Glomerular endothelial cell (primary cell): ENCODE results near the gene GHRHR. TPM values are rescaled to one million over a fixed set of nuclear protein-coding genes. Genes with fewer than 3 reads are reported as not detected.

Source experiments
- DNase-seq: peaks from one replicate; pipeline ENCODE4 v3.0.0-alpha.2; 2011; ENCODE audit warnings: low read depth, low spot score; ENCODE audit errors: extremely low read depth
- total RNA-seq: library from RNA; depleted of rRNA; stranded (reverse); fragments of >200 nt; gene quantifications from 2 replicates; pipeline ENCODE4 v1.2.3, GENCODE V29; 2015

The GHRHR gene
- total RNA-seq, 1 donor from 2014 or later: not detected

GRCh38 chr7:30983042-30983913, 19.5 kb downstream of the GHRHR start:
- DNase-seq: peak; percentile 41

- no peak for DNase-seq
Observed at GRCh38 chr7:30983914-30984247, 20.1 kb downstream of the GHRHR start.

GRCh38 chr7:30984359-30985107, 20.8 kb downstream of the GHRHR start:
- peak; percentile 12 for DNase-seq

GRCh38 chr7:30985756-30986155, 22.0 kb downstream of the GHRHR start:
- DNase-seq: peak; percentile 14

GRCh38 chr7:30986331-30986730, 22.6 kb downstream of the GHRHR start:
- no peak for DNase-seq

- DNase-seq: no peak
Observed at GRCh38 chr7:30986738-30987137, 23.0 kb downstream of the GHRHR start.

GRCh38 chr7:30987178-30987577, 23.4 kb downstream of the GHRHR start:
- DNase-seq: no peak

- no peak for DNase-seq
Observed at GRCh38 chr7:30987936-30988335, 24.2 kb downstream of the GHRHR start.

GRCh38 chr7:30988351-30989005, 24.7 kb downstream of the GHRHR start:
- DNase-seq: no peak

- no peak for DNase-seq
Observed at GRCh38 chr7:30989008-30989823, 25.5 kb downstream of the GHRHR start.

- DNase-seq: no peak
Observed at GRCh38 chr7:30989824-30990672, 26.3 kb downstream of the GHRHR start.

- no peak for DNase-seq
Observed at GRCh38 chr7:30990673-30991170, 27.0 kb downstream of the GHRHR start.

- no peak for DNase-seq
Observed at GRCh38 chr7:30992414-30992813, 28.7 kb downstream of the GHRHR start.

- DNase-seq: no peak
Observed at GRCh38 chr7:30994206-30995100, 30.7 kb downstream of the GHRHR start.

GRCh38 chr7:30995536-30995935, 31.8 kb downstream of the GHRHR start:
- no peak for DNase-seq

- DNase-seq: no peak
Observed at GRCh38 chr7:30996256-30996655, 32.5 kb downstream of the GHRHR start.

GRCh38 chr7:30996883-30997282, 33.1 kb downstream of the GHRHR start:
- no peak for DNase-seq

- DNase-seq: no peak
Observed at GRCh38 chr7:30997316-30997715, 33.6 kb downstream of the GHRHR start.

- no peak for DNase-seq
Observed at GRCh38 chr7:30998180-30998579, 34.4 kb downstream of the GHRHR start.
